ENCODE measurements around the gene CCDC33.

GRCh38 chr15:74258456-74259291 lies 22.5 kb downstream of the CCDC33 start:
- TF ChIP-seq SMARCA5 (IDR thresholded peaks at IDR 0.05) (no peak), CTCF (IDR thresholded peaks at IDR 0.05 in 2 of 3, conservative IDR thresholded peaks at IDR 0.05 in 1 of 3; ENCODE audit: control insufficient read depth in 2 of 3, extremely low read depth in 1 of 3, insufficient read depth in 1 of 3, low read depth in 3 of 3, low read length in 3 of 3) (no peak), TCF3 (IDR thresholded peaks at IDR 0.05; ENCODE audit: borderline replicate concordance, insufficient read depth, low read depth, low read length) (no peak), ZBTB33 (IDR thresholded peaks at IDR 0.05) (no peak), CHD1 (IDR thresholded peaks at IDR 0.05; ENCODE audit: low read depth, low read length) (no peak), NRF1 (conservative IDR thresholded peaks at IDR 0.05; ENCODE audit: low read depth, low read length) (no peak), RB1 (IDR thresholded peaks at IDR 0.05; ENCODE audit: borderline replicate concordance) (no peak), POLR2AphosphoS5 (IDR thresholded peaks at IDR 0.05; ENCODE audit: low read length) (no peak)

Data from GM12878 (cell line).